ENCODE measurements around the gene TMPRSS6. TPM values are rescaled to one million over a fixed set of nuclear protein-coding genes. Genes with fewer than 3 reads are reported as not detected.

Gene TMPRSS6
- total and polyA plus RNA-seq, 3 donors from 2014 or later: 1.5 to 4.0 (median 3.4) TPM

DNA sequence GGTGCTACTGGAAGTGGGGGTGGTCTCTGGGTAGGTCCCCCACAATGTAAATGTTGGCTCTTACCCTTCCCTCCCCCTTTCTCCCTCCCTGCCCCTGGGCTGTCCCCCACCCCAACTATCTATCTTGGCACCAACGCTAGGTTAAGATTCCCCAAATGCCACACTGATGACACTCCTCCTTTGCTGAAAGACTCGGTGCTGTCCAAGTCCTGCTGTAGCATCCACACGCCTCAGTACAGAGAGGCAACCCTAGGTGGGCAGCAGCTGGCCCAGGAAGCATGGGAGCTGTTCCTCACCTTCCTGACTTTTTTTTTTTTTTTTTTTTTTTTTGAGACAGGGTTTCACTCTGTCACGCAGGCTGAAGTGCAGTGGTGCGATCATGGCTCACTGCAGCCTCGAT is 61.4 kb downstream of the TMPRSS6 start:
- TF ChIP-seq, protein P1, sequence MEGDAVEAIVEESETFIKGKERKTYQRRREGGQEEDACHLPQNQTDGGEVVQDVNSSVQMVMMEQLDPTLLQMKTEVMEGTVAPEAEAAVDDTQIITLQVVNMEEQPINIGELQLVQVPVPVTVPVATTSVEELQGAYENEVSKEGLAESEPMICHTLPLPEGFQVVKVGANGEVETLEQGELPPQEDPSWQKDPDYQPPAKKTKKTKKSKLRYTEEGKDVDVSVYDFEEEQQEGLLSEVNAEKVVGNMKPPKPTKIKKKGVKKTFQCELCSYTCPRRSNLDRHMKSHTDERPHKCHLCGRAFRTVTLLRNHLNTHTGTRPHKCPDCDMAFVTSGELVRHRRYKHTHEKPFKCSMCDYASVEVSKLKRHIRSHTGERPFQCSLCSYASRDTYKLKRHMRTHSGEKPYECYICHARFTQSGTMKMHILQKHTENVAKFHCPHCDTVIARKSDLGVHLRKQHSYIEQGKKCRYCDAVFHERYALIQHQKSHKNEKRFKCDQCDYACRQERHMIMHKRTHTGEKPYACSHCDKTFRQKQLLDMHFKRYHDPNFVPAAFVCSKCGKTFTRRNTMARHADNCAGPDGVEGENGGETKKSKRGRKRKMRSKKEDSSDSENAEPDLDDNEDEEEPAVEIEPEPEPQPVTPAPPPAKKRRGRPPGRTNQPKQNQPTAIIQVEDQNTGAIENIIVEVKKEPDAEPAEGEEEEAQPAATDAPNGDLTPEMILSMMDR (IDR thresholded peaks at IDR 0.05): no peak
- TF ChIP-seq POLR2A (IDR thresholded peaks at IDR 0.05): no peak
- Histone ChIP-seq H3K9me3 (no peaks in the 10 kb centered on the region), H3K4me1 (peaks cover 6% of the 10 kb centered on the region), H3K27me3 (no peaks in the 10 kb centered on the region), H3K36me3 (ENCODE audit: low read depth, missing control alignments) (no peaks in the 10 kb centered on the region), H3K27ac (no peak overlapping the region), H3K4me3 (no peak overlapping the region)
- intact Hi-C loops (cut with DNase I; ENCODE audit: low total_unique reads): no loop called here
- DNase-seq: no peak
- WGBS, 2 donors: 77 to 78% methylated on average over 6 of the region's 6 CpGs

DNA sequence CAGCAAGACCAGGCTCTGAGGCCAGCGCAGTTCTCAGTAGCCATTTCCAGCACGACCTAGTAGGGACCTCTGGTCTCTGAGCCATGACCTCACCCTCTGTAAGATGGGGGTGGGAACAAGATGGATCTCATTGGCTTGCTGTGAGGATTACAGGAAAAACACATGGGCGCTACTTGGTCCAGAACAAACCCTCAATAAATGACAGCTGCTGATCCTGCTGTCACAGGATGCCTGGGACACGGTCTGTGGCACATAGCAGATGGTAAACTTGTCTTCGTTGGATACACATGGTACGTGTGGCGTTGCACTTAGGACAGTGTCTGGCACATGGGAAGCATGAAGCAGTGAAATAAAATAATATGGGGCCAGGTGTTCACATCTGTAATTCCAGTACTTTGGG is 62.5 kb downstream of the TMPRSS6 start:
- DNase-seq: no peak
- intact Hi-C loops (cut with DNase I; ENCODE audit: low total_unique reads): no loop called here
- Histone ChIP-seq H3K9me3 (no peaks in the 10 kb centered on the region), H3K4me3 (no peak overlapping the region), H3K27ac (no peak overlapping the region), H3K4me1 (no peaks in the 10 kb centered on the region), H3K36me3 (ENCODE audit: low read depth, missing control alignments) (no peaks in the 10 kb centered on the region), H3K27me3 (no peaks in the 10 kb centered on the region)
- 88 to 89% methylated on average over 7 of the region's 7 CpGs for WGBS, 2 donors
- TF ChIP-seq POLR2A (IDR thresholded peaks at IDR 0.05): no peak
- TF ChIP-seq, protein P1 (IDR thresholded peaks at IDR 0.05): no peak

DNA sequence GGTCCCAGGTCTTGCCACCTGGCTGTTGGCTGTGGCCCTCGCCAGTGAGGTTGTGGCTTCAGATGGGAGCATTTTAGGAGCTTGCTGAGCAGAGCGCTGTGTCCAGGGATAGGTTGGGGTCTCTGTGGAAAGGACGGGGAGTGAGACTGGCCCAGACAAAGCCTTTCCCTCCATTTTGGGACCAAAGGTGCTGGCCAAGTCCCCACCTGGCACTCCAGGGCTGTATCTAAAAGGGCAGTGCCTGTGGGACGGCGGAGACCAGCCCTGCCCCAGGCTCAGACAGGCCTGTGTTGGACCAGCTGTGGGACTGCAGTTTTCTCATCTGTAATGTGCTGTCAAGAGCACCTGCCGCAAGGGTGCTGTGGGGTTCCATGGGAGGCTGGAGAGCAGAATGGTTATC is 62.9 kb downstream of the TMPRSS6 start:
- 94 to 96% methylated on average over 4 of the region's 6 CpGs for WGBS, 2 donors
- TF ChIP-seq, protein P1 (IDR thresholded peaks at IDR 0.05): no peak
- no peak for TF ChIP-seq POLR2A (IDR thresholded peaks at IDR 0.05)

DNA sequence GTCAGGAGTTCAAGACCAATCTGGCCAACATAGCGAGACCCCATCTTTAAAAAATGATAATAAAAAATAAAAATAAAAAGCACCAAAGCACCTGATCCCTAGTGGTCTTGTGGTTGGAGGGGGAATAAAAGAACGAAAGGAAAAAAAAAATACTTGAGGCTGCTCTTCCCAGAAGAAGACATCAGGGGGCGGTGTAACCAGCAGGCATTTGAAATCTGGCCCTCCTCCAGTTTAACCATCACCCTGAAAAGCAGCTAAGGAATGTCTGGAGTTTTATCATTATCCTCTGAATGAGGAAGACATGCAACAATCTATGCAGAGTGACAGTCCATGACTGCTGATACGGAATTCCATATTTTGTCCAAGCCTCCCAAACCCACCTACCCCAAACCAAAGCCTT is 63.6 kb downstream of the TMPRSS6 start:
- Histone ChIP-seq H3K4me3 (no peak overlapping the region), H3K9me3 (no peaks in the 10 kb centered on the region), H3K4me1 (no peaks in the 10 kb centered on the region), H3K27me3 (no peaks in the 10 kb centered on the region), H3K36me3 (ENCODE audit: low read depth, missing control alignments) (no peaks in the 10 kb centered on the region), H3K27ac (no peak overlapping the region)
- no peak for DNase-seq
- TF ChIP-seq, protein P1 (IDR thresholded peaks at IDR 0.05): peak; percentile 25 to 49 (median 27)
- TF ChIP-seq POLR2A (IDR thresholded peaks at IDR 0.05): no peak
- intact Hi-C loops (cut with DNase I; ENCODE audit: low total_unique reads): no loop called here
- WGBS, 2 donors: 46 to 55% methylated on average over 4 of the region's 4 CpGs

More for the DNA sequence above, 62.9 kb downstream of the TMPRSS6 start:
- intact Hi-C loops (cut with DNase I; ENCODE audit: low total_unique reads): no loop called here
- DNase-seq: no peak
- H3K27ac ChIP-seq: no peak overlapping the region
- H3K9me3 ChIP-seq: no peaks in the 10 kb centered on the region
- H3K27me3 ChIP-seq: no peaks in the 10 kb centered on the region
- no peaks in the 10 kb centered on the region for H3K4me1 ChIP-seq
- H3K4me3 ChIP-seq: no peak overlapping the region
- H3K36me3 ChIP-seq (ENCODE audit: low read depth, missing control alignments): no peaks in the 10 kb centered on the region

Data from testis (tissue), 3 donors.